ENCODE data around the gene MDM2. TPM values are rescaled to one million over a fixed set of nuclear protein-coding genes. Genes with fewer than 3 reads are reported as not detected.
"Not testable (repeated sequence)": the region's sequence is repeated elsewhere in the genome, so short reads cannot be mapped to it uniquely, and the experiment has no call there.

Gene MDM2
- total and polyA plus RNA-seq, 2 donors (not counting 1 experiment from before 2014, with no cell fraction given), result 46.6 to 240 TPM

- H3K4me3 ChIP-seq (replicated peaks in 1 of 4; ENCODE audit: control extremely low read depth in 1 of 4, insufficient read depth in 1 of 4, low read depth in 3 of 4, low read length in 4 of 4); H3K9me3 ChIP-seq (ENCODE audit: control insufficient read depth, insufficient read depth, low read depth, low read length); H3K4me1 ChIP-seq (ENCODE audit: control insufficient read depth, extremely low read depth, insufficient read depth, low read length); H3K27ac ChIP-seq (ENCODE audit: insufficient read depth, low read length); H3K9ac ChIP-seq (ENCODE audit: insufficient read depth, low read length); H3K36me3 ChIP-seq (ENCODE audit: control insufficient read depth, insufficient read depth, low read length); H3K79me2 ChIP-seq (ENCODE audit: control insufficient read depth, insufficient read depth, low read length); H3K27me3 ChIP-seq (ENCODE audit: control insufficient read depth, insufficient read depth, low read length); H4K20me1 ChIP-seq (ENCODE audit: control insufficient read depth, extremely low read depth, insufficient read depth, low read length): not testable (repeated sequence)
- Histone ChIP-seq H3K4me2 (ENCODE audit: extremely low read depth, insufficient read depth, low read length) (peak overlapping the region; percentile 46), H2AFZ (ENCODE audit: low read length) (peak overlapping the region; percentile 37)
- TF ChIP-seq CTCF (conservative IDR thresholded peaks at IDR 0.05 in 1 of 2, IDR thresholded peaks at IDR 0.05 in 1 of 2; ENCODE audit: low read depth in 1 of 2, low read length in 2 of 2), result peak; percentile 24 to 61
- peak; percentile 43 to 75 for DNase-seq (ENCODE audit: low read depth in 2 of 2)
These were observed 56.0 kb downstream of the MDM2 start for GRCh38 chr12:68863886-68864454.

GRCh38 chr12:68864604-68865003 is 56.6 kb downstream of the MDM2 start:
- Histone ChIP-seq H3K36me3 (ENCODE audit: control insufficient read depth, insufficient read depth, low read length) (no peaks in the 10 kb centered on the region), H3K4me1 (ENCODE audit: control insufficient read depth, extremely low read depth, insufficient read depth, low read length) (no peaks in the 10 kb centered on the region), H3K4me3 (replicated peaks in 1 of 4; ENCODE audit: control extremely low read depth in 1 of 4, insufficient read depth in 1 of 4, low read depth in 3 of 4, low read length in 4 of 4) (no peak overlapping the region), H3K79me2 (ENCODE audit: control insufficient read depth, insufficient read depth, low read length) (no peaks in the 10 kb centered on the region), H3K27me3 (ENCODE audit: control insufficient read depth, insufficient read depth, low read length) (no peaks in the 10 kb centered on the region), H3K4me2 (ENCODE audit: extremely low read depth, insufficient read depth, low read length) (no peak overlapping the region), H3K27ac (ENCODE audit: insufficient read depth, low read length) (no peak overlapping the region), H4K20me1 (ENCODE audit: control insufficient read depth, extremely low read depth, insufficient read depth, low read length) (no peaks in the 10 kb centered on the region), H3K9me3 (ENCODE audit: control insufficient read depth, insufficient read depth, low read depth, low read length) (no peaks in the 10 kb centered on the region), H3K9ac (ENCODE audit: insufficient read depth, low read length) (no peak overlapping the region), H2AFZ (ENCODE audit: low read length) (no peak overlapping the region)
- TF ChIP-seq EZH2 (IDR thresholded peaks at IDR 0.05; ENCODE audit: low read length, missing control alignments) (no peak), CTCF (conservative IDR thresholded peaks at IDR 0.05 in 1 of 2, IDR thresholded peaks at IDR 0.05 in 1 of 2; ENCODE audit: low read depth in 1 of 2, low read length in 2 of 2) (no peak)
- no peak for DNase-seq (ENCODE audit: low read depth in 2 of 2)

GRCh38 chr12:68865399-68866164 is 57.6 kb downstream of the MDM2 start:
- H3K27me3 ChIP-seq (ENCODE audit: control insufficient read depth, insufficient read depth, low read length), result no peaks in the 10 kb centered on the region
- no peaks in the 10 kb centered on the region for H4K20me1 ChIP-seq (ENCODE audit: control insufficient read depth, extremely low read depth, insufficient read depth, low read length)
- H2AFZ ChIP-seq (ENCODE audit: low read length), result no peak overlapping the region
- TF ChIP-seq EZH2 (IDR thresholded peaks at IDR 0.05; ENCODE audit: low read length, missing control alignments) (no peak), CTCF (conservative IDR thresholded peaks at IDR 0.05 in 1 of 2, IDR thresholded peaks at IDR 0.05 in 1 of 2; ENCODE audit: low read depth in 1 of 2, low read length in 2 of 2) (no peak)
- H3K4me1 ChIP-seq (ENCODE audit: control insufficient read depth, extremely low read depth, insufficient read depth, low read length), result no peaks in the 10 kb centered on the region
- H3K9me3 ChIP-seq (ENCODE audit: control insufficient read depth, insufficient read depth, low read depth, low read length), result no peaks in the 10 kb centered on the region
- H3K9ac ChIP-seq (ENCODE audit: insufficient read depth, low read length), result no peak overlapping the region
- H3K4me2 ChIP-seq (ENCODE audit: extremely low read depth, insufficient read depth, low read length), result no peak overlapping the region
- no peaks in the 10 kb centered on the region for H3K79me2 ChIP-seq (ENCODE audit: control insufficient read depth, insufficient read depth, low read length)
- peak in 1 of 2 donors; percentile 52 for DNase-seq (ENCODE audit: low read depth in 2 of 2)
- no peaks in the 10 kb centered on the region for H3K36me3 ChIP-seq (ENCODE audit: control insufficient read depth, insufficient read depth, low read length)
- no peak overlapping the region for H3K4me3 ChIP-seq (replicated peaks in 1 of 4; ENCODE audit: control extremely low read depth in 1 of 4, insufficient read depth in 1 of 4, low read depth in 3 of 4, low read length in 4 of 4)
- H3K27ac ChIP-seq (ENCODE audit: insufficient read depth, low read length), result no peak overlapping the region
